Endothelial cell of umbilical vein (primary cell): Measurements from ENCODE around the gene RNF151. TPM values are rescaled to one million over a fixed set of nuclear protein-coding genes. Genes with fewer than 3 reads are reported as not detected.

Source experiments
- BruUV-seq: library from RNA; stranded (reverse); fragments of 400-500 nt; replicated peaks from 2 replicates; lab custom pipeline; 2021; lab: Mats Ljungman, UMichigan
- CTCF ChIA-PET: fragments of 300-600, 350-600 bp; sonication (Branson Sonifier 250); formaldehyde crosslinking; loops from one replicate; lab custom pipeline; 2021; ENCODE audit warnings: antibody characterized with exemption, inconsistent platforms; lab: Charles Lee
- POLR2A ChIA-PET: fragments of 300-600, 350-600 bp; sonication (Branson Sonifier 250); formaldehyde crosslinking; loops from one replicate; lab custom pipeline; 2021; ENCODE audit warnings: antibody characterized with exemption, inconsistent platforms; lab: Charles Lee
- DNase-seq: peaks from one replicate; pipeline ENCODE4 v3.0.0-alpha.2; 2011; ENCODE audit warnings: low read depth, low spot score
- FAIRE-seq: peaks from 2 replicates; lab custom pipeline; 2011; peaks lifted over from hg19 to GRCh38; lab: Jason Lieb, UNC
- H2AFZ ChIP-seq: 2 replicates; pipeline ENCODE4 v1.6.0; 2012; ENCODE audit warnings: low read depth, low read length, control low read depth, inconsistent platforms
- H3K27ac ChIP-seq: 2 replicates; pipeline ENCODE4 v1.5.1; 2011; ENCODE audit warnings: low read depth, mild to moderate bottlenecking, control low read depth, low read length, moderate library complexity; ENCODE audit not compliant: insufficient read depth
- H3K27me3 ChIP-seq, 2 experiments: 2 replicates each; pipeline versions ENCODE4 v1.6.0 to v1.6.1; 2011; ENCODE audit warnings: low read length in 2 of 2, mixed read lengths in 1 of 2; ENCODE audit not compliant: control insufficient read depth in 2 of 2, insufficient read depth in 2 of 2
- H3K36me3 ChIP-seq, 2 experiments: 2 replicates in 1 of 2; 3 replicates in 1 of 2; pipeline ENCODE4 v1.5.1; 2011; ENCODE audit warnings: low read length in 2 of 2, mild to moderate bottlenecking in 1 of 2, moderate library complexity in 1 of 2; ENCODE audit not compliant: control insufficient read depth in 2 of 2, insufficient read depth in 2 of 2; ENCODE audit errors: extremely low read depth in 1 of 2
- H3K4me1 ChIP-seq: 3 replicates; pipeline ENCODE4 v1.5.1; 2011; ENCODE audit warnings: mild to moderate bottlenecking, low read length; ENCODE audit not compliant: control insufficient read depth, insufficient read depth; ENCODE audit errors: extremely low read depth
- H3K4me2 ChIP-seq: 2 replicates; pipeline ENCODE4 v1.6.1; 2011; ENCODE audit warnings: low read length, control low read depth, mixed read lengths; ENCODE audit not compliant: insufficient read depth
- H3K4me3 ChIP-seq, 3 experiments: fragments of 200-600 bp in 1 of 3; sonication (generic), shearing (Covaris generic) in 1 of 3; replicated peaks in 1 of 3; 2 replicates each; pipeline ENCODE4 v1.5.1; 2011 to 2016; ENCODE audit warnings: control low read depth in 3 of 3, low read length in 3 of 3, mild to moderate bottlenecking in 2 of 3, inconsistent platforms in 1 of 3, low read depth in 1 of 3, moderate library complexity in 1 of 3; ENCODE audit not compliant: insufficient read depth in 1 of 3
- H3K79me2 ChIP-seq: 2 replicates; pipeline ENCODE4 v1.6.0; 2012; ENCODE audit warnings: low read length, inconsistent platforms; ENCODE audit not compliant: control insufficient read depth, insufficient read depth
- H3K9ac ChIP-seq: replicated peaks from 2 replicates; pipeline ENCODE3; 2011; ENCODE audit warnings: low read length, control low read depth; ENCODE audit not compliant: insufficient read depth; ENCODE audit errors: extremely low read depth
- H3K9me1 ChIP-seq: replicated peaks from 3 replicates; pipeline ENCODE4 v1.6.0; 2011; ENCODE audit warnings: mild to moderate bottlenecking, low read length; ENCODE audit not compliant: control insufficient read depth, insufficient read depth; ENCODE audit errors: extremely low read depth
- H3K9me3 ChIP-seq: replicated peaks from 2 replicates; pipeline ENCODE4 v1.5.1; 2012; ENCODE audit warnings: low read length, inconsistent platforms; ENCODE audit not compliant: control insufficient read depth, insufficient read depth
- H4K20me1 ChIP-seq: replicated peaks from 2 replicates; pipeline ENCODE3; 2011; ENCODE audit warnings: mild to moderate bottlenecking, low read length; ENCODE audit not compliant: control insufficient read depth, insufficient read depth; ENCODE audit errors: extremely low read depth
- EZH2 ChIP-seq: IDR thresholded peaks from 2 replicates; pipeline ENCODE4 v1.6.1; 2012; ENCODE audit warnings: borderline replicate concordance, low read depth, mild to moderate bottlenecking, moderate library complexity, low read length, inconsistent platforms; ENCODE audit not compliant: severe bottlenecking
- FOS ChIP-seq: IDR thresholded peaks from 2 replicates; pipeline ENCODE4 v1.6.1; 2011; ENCODE audit warnings: mild to moderate bottlenecking, low read length, moderate library complexity, borderline replicate concordance; ENCODE audit not compliant: insufficient read depth
- JUN ChIP-seq: IDR thresholded peaks from 2 replicates; pipeline ENCODE4 v1.6.1; 2011; ENCODE audit warnings: borderline replicate concordance, low read depth; ENCODE audit not compliant: insufficient read length, insufficient read depth
- MAX ChIP-seq: IDR thresholded peaks from 2 replicates; pipeline ENCODE4 v1.6.1; 2011; ENCODE audit not compliant: insufficient read depth, insufficient read length
- MYC ChIP-seq: IDR thresholded peaks from one replicate; pipeline ENCODE4 v1.6.1; 2011; ENCODE audit warnings: mild to moderate bottlenecking, low read depth, low read length
- POLR2AphosphoS5 ChIP-seq: IDR thresholded peaks from 2 replicates; pipeline ENCODE4 v1.6.1; 2012; ENCODE audit warnings: low read depth, mild to moderate bottlenecking, control low read depth, low read length, moderate library complexity; ENCODE audit not compliant: insufficient read depth
- dilution Hi-C: fragments of 300-500 bp; cut with MboI; formaldehyde crosslinking; loops from one replicate; pipeline ENCODE4 v1.15.0; 2019; ENCODE audit warnings: low sequenced_read_pairs; ENCODE audit not compliant: extremely low pct_ligation_motif_present
- intact Hi-C: fragments of 100-400 bp; cut with micrococcal nuclease; formaldehyde crosslinking; loops from one replicate; pipeline ENCODE4 v1.10.0; 2022
- polyA plus RNA-seq, 4 experiments: library from polyadenylated mRNA; depleted of rRNA in 3 of 4; stranded (reverse) in 3 of 4; unstranded in 1 of 4; fragments of >200 nt; gene quantifications; 2 replicates each; pipeline versions ENCODE4 v1.2.1 to v1.2.3, GENCODE V29; 2011 to 2012; ENCODE audit warnings: missing spikeins in 1 of 4
- total RNA-seq: library from RNA; stranded (reverse); gene quantifications from 2 replicates; pipeline ENCODE4 v1.2.3, GENCODE V29; 2021

RNF151 gene
- total and polyA plus RNA-seq, 2 donors (not counting 3 experiments of a cell fraction or from before 2014, with no cell fraction given) = not detected

- no peaks in the 10 kb centered on the region for H4K20me1 ChIP-seq
- H3K4me1 ChIP-seq = no peaks in the 10 kb centered on the region
- H3K9me3 ChIP-seq = no peaks in the 10 kb centered on the region
- ChIA-PET POLR2A (no interaction called here), CTCF (interaction anchor here (1.3 kb wide), 1 partner anchor 12 kb away, joined by 4 read pairs; no protein-coding TSS in a partner anchor)
- H3K79me2 ChIP-seq = no peaks in the 10 kb centered on the region
- no peak overlapping the region for H3K4me3 ChIP-seq
- H3K27ac ChIP-seq = no peak overlapping the region
- TF ChIP-seq MAX (no peak), JUN (no peak), POLR2AphosphoS5 (no peak), MYC (no peak), FOS (no peak), EZH2 (peak; percentile 75)
- dilution Hi-C loops = no loop called here
- H3K9me1 ChIP-seq = no peaks in the 10 kb centered on the region
- peaks cover 37 to 38% of the 10 kb centered on the region in 2 experiments for H3K27me3 ChIP-seq
- no peak overlapping the region for H2AFZ ChIP-seq
- no peak overlapping the region for H3K9ac ChIP-seq
- no peak for DNase-seq
- H3K4me2 ChIP-seq = no peak overlapping the region
- intact Hi-C loops = loop anchor here (5.0 kb wide), 1 partner anchor 695 kb away; no protein-coding TSS in a partner anchor
- no peaks in the 10 kb centered on the region for H3K36me3 ChIP-seq
- BruUV-seq = no TSS peak
- FAIRE-seq = no peak
Observed at GRCh38 chr16:1917056-1917664, 49.5 kb upstream of the RNF151 start.
